Measurements from ENCODE around the gene RRBP1.

Gene RRBP1

GRCh38 chr20:17706632-17707031, 24.6 kb upstream of the RRBP1 start:
- Histone ChIP-seq H3K4me3 (ENCODE audit: low read depth, low read length, poor library complexity, severe bottlenecking) (no peak overlapping the region), H3K4me1 (ENCODE audit: insufficient read depth, low read length, severe bottlenecking) (no peaks in the 10 kb centered on the region), H3K9me3 (ENCODE audit: low read length) (no peaks in the 10 kb centered on the region), H4K20me1 (ENCODE audit: insufficient read depth, low read length) (no peaks in the 10 kb centered on the region), H2AFZ (ENCODE audit: low read length) (no peak overlapping the region), H3K4me2 (ENCODE audit: low read length) (no peak overlapping the region), H3K9me2 (ENCODE audit: low read depth, low read length) (no peaks in the 10 kb centered on the region), H3K9ac (ENCODE audit: low read length) (no peak overlapping the region), H3F3A (ENCODE audit: insufficient read depth, low read length) (no peaks in the 10 kb centered on the region), H3K27ac (ENCODE audit: low read depth, low read length, poor library complexity, severe bottlenecking) (no peak overlapping the region), H3K27me3 (ENCODE audit: insufficient read depth, low read length) (peaks cover 3% of the 10 kb centered on the region; the same call in 1 of the 2 replicates), H3K79me2 (ENCODE audit: insufficient read depth, low read length) (no peaks in the 10 kb centered on the region), H3K36me3 (ENCODE audit: insufficient read depth, low read length) (no peaks in the 10 kb centered on the region)
- TF ChIP-seq CTCF (IDR thresholded peaks at IDR 0.05; ENCODE audit: low read length), result no peak
- TF ChIP-seq EZH2 (IDR thresholded peaks at IDR 0.05; ENCODE audit: borderline replicate concordance, low read length), result no peak

- Histone ChIP-seq H3K79me2 (ENCODE audit: insufficient read depth, low read length) (no peaks in the 10 kb centered on the region), H3F3A (ENCODE audit: insufficient read depth, low read length) (no peaks in the 10 kb centered on the region), H3K9ac (ENCODE audit: low read length) (no peak overlapping the region), H3K4me1 (ENCODE audit: insufficient read depth, low read length, severe bottlenecking) (no peaks in the 10 kb centered on the region), H3K27me3 (ENCODE audit: insufficient read depth, low read length) (peaks cover 3% of the 10 kb centered on the region; the same call in 1 of the 2 replicates), H3K4me2 (ENCODE audit: low read length) (no peak overlapping the region), H3K4me3 (ENCODE audit: low read depth, low read length, poor library complexity, severe bottlenecking) (no peak overlapping the region), H3K27ac (ENCODE audit: low read depth, low read length, poor library complexity, severe bottlenecking) (no peak overlapping the region), H2AFZ (ENCODE audit: low read length) (no peak overlapping the region), H3K9me3 (ENCODE audit: low read length) (no peaks in the 10 kb centered on the region), H3K36me3 (ENCODE audit: insufficient read depth, low read length) (no peaks in the 10 kb centered on the region), H4K20me1 (ENCODE audit: insufficient read depth, low read length) (no peaks in the 10 kb centered on the region), H3K9me2 (ENCODE audit: low read depth, low read length) (no peaks in the 10 kb centered on the region)
- no peak for TF ChIP-seq EZH2 (IDR thresholded peaks at IDR 0.05; ENCODE audit: borderline replicate concordance, low read length)
- no peak for TF ChIP-seq CTCF (IDR thresholded peaks at IDR 0.05; ENCODE audit: low read length)
These were observed 23.9 kb upstream of the RRBP1 start for GRCh38 chr20:17705916-17706315.

GRCh38 chr20:17704589-17705317, 22.7 kb upstream of the RRBP1 start:
- Histone ChIP-seq H3K9me3 (ENCODE audit: low read length) (no peaks in the 10 kb centered on the region), H3K79me2 (ENCODE audit: insufficient read depth, low read length) (no peaks in the 10 kb centered on the region), H3K4me3 (ENCODE audit: low read depth, low read length, poor library complexity, severe bottlenecking) (no peak overlapping the region), H2AFZ (ENCODE audit: low read length) (no peak overlapping the region), H3K27me3 (ENCODE audit: insufficient read depth, low read length) (peaks cover 3% of the 10 kb centered on the region; the same call in 1 of the 2 replicates), H3K9ac (ENCODE audit: low read length) (no peak overlapping the region), H3K36me3 (ENCODE audit: insufficient read depth, low read length) (no peaks in the 10 kb centered on the region), H3K27ac (ENCODE audit: low read depth, low read length, poor library complexity, severe bottlenecking) (no peak overlapping the region), H3K4me2 (ENCODE audit: low read length) (no peak overlapping the region), H3K9me2 (ENCODE audit: low read depth, low read length) (no peaks in the 10 kb centered on the region), H3K4me1 (ENCODE audit: insufficient read depth, low read length, severe bottlenecking) (no peaks in the 10 kb centered on the region), H3F3A (ENCODE audit: insufficient read depth, low read length) (no peaks in the 10 kb centered on the region), H4K20me1 (ENCODE audit: insufficient read depth, low read length) (no peaks in the 10 kb centered on the region)
- TF ChIP-seq EZH2 (IDR thresholded peaks at IDR 0.05; ENCODE audit: borderline replicate concordance, low read length), result no peak
- TF ChIP-seq CTCF (IDR thresholded peaks at IDR 0.05; ENCODE audit: low read length), result no peak

Measured in OCI-LY1 (cell line).